T-helper 2 cell treated with Interferon-gamma antibody and Interleukin-4, amounts not matched to agents 5 μg/mL and 100 μg/mL, for 36 hours (primary cell): ENCODE measurements around the gene TNFSF11.

Experiments
- DNase-seq: peaks from one replicate; pipeline ENCODE4 v3.0.0; 2021; ENCODE audit warnings: low spot score
- H3K27ac Mint-ChIP-seq: one replicate; pipeline ENCODE4 v1.8.0; 2021; ENCODE audit warnings: mild to moderate bottlenecking, mixed read lengths
- H3K27me3 Mint-ChIP-seq: one replicate; pipeline ENCODE4 v1.8.0; 2021; ENCODE audit warnings: low read depth, mixed read lengths
- H3K36me3 Mint-ChIP-seq: one replicate; pipeline ENCODE4 v1.8.0; 2021; ENCODE audit warnings: low read depth, mixed read lengths
- H3K4me1 Mint-ChIP-seq: one replicate; pipeline ENCODE4 v1.8.0; 2021; ENCODE audit warnings: low read depth, mixed read lengths
- H3K4me3 Mint-ChIP-seq: one replicate; pipeline ENCODE4 v1.8.0; 2022; ENCODE audit warnings: mild to moderate bottlenecking, moderate library complexity, mixed read lengths
- H3K9me3 Mint-ChIP-seq: one replicate; pipeline ENCODE4 v1.8.0; 2021; ENCODE audit warnings: mixed read lengths

TNFSF11 gene

DNA sequence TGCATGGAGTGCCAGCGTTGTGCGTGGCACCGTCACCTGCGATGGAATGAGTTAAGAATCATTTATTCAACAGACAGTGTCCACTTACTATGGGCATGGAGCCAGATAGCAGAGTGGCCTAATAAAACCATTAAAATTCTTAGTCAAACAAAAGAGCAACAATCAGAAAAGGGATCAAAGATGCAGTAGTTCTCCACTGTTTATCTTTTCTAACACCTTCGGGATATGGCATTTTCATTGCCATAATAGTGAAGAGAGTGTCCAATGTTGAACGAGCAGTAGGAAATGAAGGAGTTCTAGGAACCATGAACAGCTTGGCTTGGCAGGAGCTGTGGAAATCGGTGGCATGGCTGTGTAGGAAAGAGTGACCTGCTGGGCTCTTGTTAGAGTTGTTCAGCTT lies 2.0 kb downstream of the TNFSF11 start:
- peaks cover 15% of the 10 kb centered on the region for H3K27me3 Mint-ChIP-seq
- peak overlapping the region; percentile 85 for H3K4me3 Mint-ChIP-seq
- no peak overlapping the region for H3K27ac Mint-ChIP-seq
- no peak for DNase-seq
- H3K9me3 Mint-ChIP-seq, result peaks cover 14% of the 10 kb centered on the region
- H3K36me3 Mint-ChIP-seq, result peaks cover 1% of the 10 kb centered on the region
- peaks cover 41% of the 10 kb centered on the region for H3K4me1 Mint-ChIP-seq

DNA sequence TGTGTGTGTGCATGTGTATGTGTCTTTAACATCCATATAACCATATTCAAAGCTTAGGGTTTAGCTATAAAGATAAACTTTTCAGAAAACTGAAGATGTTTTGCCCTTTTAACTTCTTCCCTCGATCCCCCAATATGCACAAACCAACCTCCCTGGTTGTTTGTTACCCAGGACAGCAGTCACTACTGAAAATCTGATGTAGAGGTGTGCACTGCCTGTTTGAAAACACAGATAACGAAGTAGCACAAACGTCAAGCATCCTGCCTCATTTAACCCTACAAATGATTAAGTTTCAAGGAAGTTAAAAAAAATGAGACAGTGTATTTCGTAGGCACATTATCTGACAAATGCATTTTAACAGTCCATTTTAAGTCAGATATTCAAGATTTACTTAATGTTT lies 3.6 kb downstream of the TNFSF11 start:
- peak overlapping the region; percentile 71 for H3K27ac Mint-ChIP-seq

DNA sequence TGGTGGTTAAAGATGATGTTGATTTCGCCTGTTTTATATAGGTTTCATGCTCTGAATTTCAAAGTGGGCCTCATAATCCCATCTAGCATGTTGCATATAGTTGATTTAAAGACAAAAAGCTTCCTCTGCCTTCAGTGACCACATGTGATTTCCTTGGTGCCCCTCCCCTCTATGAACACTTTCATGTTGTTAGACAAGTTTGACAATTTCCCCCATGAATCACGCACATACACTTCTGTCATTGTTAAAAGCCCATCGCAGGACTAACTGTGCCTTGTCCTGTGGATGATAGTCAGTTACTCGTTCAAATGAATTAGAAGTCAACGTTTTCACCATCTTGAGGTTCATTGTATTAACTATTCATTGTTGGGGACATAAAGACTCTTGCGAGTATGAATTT lies 6.7 kb downstream of the TNFSF11 start:
- no peak for DNase-seq
- H3K27ac Mint-ChIP-seq, result no peak overlapping the region
- H3K4me1 Mint-ChIP-seq, result peaks cover 27% of the 10 kb centered on the region
- no peaks in the 10 kb centered on the region for H3K9me3 Mint-ChIP-seq
- H3K27me3 Mint-ChIP-seq, result no peaks in the 10 kb centered on the region
- H3K36me3 Mint-ChIP-seq, result peaks cover 3% of the 10 kb centered on the region
- no peak overlapping the region for H3K4me3 Mint-ChIP-seq

More for the DNA sequence above, 3.6 kb downstream of the TNFSF11 start:
- H3K4me1 Mint-ChIP-seq, result peaks cover 41% of the 10 kb centered on the region
- H3K27me3 Mint-ChIP-seq, result peaks cover 12% of the 10 kb centered on the region
- peaks cover 3% of the 10 kb centered on the region for H3K36me3 Mint-ChIP-seq
- peaks cover 4% of the 10 kb centered on the region for H3K9me3 Mint-ChIP-seq
- DNase-seq, result no peak
- H3K4me3 Mint-ChIP-seq, result peak overlapping the region; percentile 66

DNA sequence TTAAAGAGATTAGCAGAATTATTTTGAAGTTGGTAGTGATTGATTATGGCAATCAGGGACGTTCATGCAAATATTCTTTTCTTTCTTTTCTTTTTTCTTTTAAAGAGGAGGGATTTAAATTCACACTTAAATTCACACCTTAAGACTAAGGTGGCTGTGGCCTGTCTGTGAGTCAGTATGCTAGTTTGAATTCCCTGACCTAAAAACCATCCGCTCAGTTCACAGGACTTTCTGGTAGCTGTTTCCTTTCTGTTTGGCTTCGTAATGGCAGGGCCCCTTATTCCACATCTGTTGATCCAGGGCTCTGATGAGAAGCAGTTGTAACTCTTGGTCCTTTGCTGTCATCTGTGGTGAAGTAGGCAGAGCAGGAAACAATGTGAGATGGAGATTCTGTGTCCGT lies 7.5 kb downstream of the TNFSF11 start:
- H3K9me3 Mint-ChIP-seq, result no peaks in the 10 kb centered on the region
- H3K27ac Mint-ChIP-seq, result no peak overlapping the region
- peaks cover 3% of the 10 kb centered on the region for H3K36me3 Mint-ChIP-seq
- no peaks in the 10 kb centered on the region for H3K27me3 Mint-ChIP-seq
- no peak for DNase-seq
- H3K4me1 Mint-ChIP-seq, result peaks cover 20% of the 10 kb centered on the region
- no peak overlapping the region for H3K4me3 Mint-ChIP-seq

DNA sequence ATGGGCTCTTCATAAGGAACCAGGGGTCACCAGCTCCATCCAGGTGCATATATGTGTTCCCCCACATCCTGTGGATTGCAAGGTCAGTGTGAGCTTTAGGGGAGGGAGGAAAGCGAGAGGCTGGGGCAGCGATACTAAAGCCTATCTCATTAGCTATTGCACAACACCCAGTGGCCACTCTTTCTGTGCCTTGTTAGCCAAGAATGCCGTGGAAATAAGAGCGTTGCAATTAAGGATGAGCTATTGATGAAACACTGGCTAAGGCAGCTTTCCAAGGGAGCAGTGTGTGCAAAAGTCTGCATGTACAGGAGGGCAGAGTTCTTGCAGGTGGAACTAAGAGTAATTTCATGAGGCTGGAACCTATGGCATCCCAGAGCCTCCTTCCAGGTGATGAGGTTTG lies 17.6 kb downstream of the TNFSF11 start:
- peaks cover 4% of the 10 kb centered on the region for H3K36me3 Mint-ChIP-seq
- DNase-seq, result no peak
- H3K27ac Mint-ChIP-seq, result no peak overlapping the region
- H3K4me3 Mint-ChIP-seq, result no peak overlapping the region
- H3K27me3 Mint-ChIP-seq, result no peaks in the 10 kb centered on the region
- H3K4me1 Mint-ChIP-seq, result peaks cover 17% of the 10 kb centered on the region
- no peaks in the 10 kb centered on the region for H3K9me3 Mint-ChIP-seq

DNA sequence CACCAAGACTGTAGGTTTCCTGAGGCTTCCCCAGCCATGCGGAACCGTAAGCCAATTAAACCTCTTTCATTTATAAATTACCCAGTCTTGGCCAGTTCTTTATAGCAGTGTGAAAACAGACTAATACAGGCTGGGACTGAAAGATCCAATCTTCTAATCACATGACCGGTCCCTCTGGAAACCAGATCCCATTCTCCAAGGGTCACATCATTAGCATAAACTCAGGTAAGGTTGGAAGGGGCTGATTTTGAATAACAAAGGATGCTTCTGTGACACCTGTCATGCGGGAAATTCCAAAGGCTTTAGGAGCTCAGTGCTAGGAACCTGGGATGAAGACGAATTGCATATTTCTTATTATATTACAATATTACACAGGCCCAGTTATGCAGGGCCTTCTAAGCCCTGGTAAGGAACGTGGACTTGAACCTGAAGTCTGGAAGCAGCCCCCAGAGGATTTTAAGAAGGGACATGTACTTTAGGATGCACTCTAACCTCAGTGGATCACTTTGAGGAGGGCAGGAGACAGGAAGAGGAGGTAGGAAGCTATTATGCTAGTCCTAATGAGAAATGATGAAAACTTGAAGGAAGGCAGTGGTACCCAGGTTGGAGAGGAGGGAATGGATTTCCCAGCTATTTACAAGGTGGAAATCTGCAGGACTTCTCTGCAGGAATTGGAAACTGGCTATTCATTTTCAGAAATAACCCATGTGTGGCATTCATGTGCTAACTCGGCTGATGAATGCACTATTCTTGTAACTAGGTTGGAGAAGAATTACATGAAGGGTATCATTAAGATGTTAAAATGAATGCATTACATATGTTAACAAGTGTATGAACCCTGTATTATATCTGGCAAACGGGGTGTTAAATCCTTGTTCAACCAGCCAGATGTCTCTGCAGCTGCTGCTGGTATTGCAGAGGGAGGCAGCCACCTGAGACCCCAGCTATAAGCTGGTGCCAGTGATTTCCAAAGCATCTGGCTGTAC lies 19.3 kb downstream of the TNFSF11 start:
- Mint-ChIP-seq H3K4me3 (no peak overlapping the region), H3K9me3 (no peaks in the 10 kb centered on the region), H3K4me1 (peaks cover 10% of the 10 kb centered on the region), H3K27me3 (no peaks in the 10 kb centered on the region), H3K27ac (no peak overlapping the region), H3K36me3 (peaks cover 4% of the 10 kb centered on the region)
- DNase-seq, result no peak

DNA sequence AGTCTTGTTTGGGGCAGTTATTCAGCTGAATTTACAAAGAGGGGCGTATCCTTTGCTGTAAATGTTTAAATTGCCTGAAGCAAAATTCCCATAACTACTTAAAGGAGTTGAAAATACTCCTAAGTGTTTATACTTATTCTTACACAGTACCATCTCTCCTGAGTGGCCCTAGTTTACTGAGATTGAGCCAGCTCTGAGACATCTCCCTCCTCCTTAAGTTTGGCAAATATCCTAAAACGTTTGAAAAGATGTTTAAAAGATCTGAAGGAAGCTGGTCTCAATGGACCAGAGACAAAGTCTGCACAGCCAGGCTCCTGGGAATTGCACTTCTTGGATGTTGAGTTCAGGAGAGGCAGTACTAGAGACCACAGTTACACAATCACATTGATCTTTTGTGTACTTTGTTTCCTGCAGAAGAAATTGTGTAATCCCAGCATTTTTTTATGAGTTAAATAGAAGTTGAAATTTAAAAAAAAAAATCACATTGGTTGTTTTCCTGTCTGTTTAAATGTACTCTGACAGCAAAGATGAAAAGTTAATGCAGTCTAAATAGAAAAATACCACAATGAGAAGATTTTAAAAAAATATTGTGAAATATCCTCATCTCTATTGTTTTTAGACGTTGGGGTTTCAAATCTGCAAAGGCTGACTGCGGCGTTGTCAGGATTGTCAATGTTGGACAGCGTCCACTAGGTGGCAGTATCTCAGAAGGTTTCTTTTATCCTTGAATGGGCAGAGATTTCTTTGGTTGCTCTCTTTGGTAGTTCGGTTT lies 20.7 kb downstream of the TNFSF11 start:
- no peaks in the 10 kb centered on the region for H3K27me3 Mint-ChIP-seq
- no peak overlapping the region for H3K27ac Mint-ChIP-seq
- H3K36me3 Mint-ChIP-seq, result peaks cover under 1% of the 10 kb centered on the region
- no peaks in the 10 kb centered on the region for H3K9me3 Mint-ChIP-seq
- H3K4me1 Mint-ChIP-seq, result peaks cover 10% of the 10 kb centered on the region
- peak; percentile 21 for DNase-seq
- H3K4me3 Mint-ChIP-seq, result no peak overlapping the region

DNA sequence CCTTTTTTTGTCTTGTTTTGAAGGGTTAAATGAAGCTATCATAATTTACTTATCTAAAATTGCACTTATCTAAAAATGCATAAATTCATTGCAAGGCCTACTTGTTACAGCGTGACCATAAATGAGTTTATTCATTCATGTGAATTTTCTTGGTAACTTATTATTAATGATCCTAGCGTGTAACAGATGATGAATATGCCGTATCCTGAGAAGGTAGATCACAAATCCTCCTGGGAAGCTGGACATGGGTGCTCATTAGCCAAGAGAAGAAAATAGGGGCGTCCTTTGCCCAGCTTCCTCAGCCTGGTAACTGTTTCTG lies 21.3 kb downstream of the TNFSF11 start:
- H3K4me3 Mint-ChIP-seq, result no peak overlapping the region

DNA sequence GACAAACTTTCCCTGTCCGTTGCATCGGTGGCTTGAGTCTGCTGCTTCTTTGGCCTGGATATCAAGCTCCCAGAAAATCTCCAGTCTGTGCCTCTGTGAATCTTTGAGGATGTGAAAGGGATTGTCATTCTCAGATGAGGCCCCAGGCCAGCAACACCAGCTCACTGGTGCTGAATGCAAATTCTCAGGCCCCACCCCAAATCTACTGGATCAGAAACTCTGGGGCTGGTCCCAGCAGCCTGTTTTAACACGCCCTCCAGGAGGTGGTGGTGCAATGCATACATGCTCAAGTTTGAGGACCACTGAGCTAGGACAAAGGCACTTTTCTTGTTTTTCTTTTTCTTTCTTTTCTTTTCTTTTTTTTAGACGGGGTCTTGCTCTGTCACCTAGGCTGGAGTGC lies 23.6 kb downstream of the TNFSF11 start:
- H3K4me3 Mint-ChIP-seq, result no peak overlapping the region
- H3K4me1 Mint-ChIP-seq, result peaks cover 14% of the 10 kb centered on the region
- H3K36me3 Mint-ChIP-seq, result no peaks in the 10 kb centered on the region
- no peaks in the 10 kb centered on the region for H3K9me3 Mint-ChIP-seq
- DNase-seq, result no peak
- H3K27me3 Mint-ChIP-seq, result no peaks in the 10 kb centered on the region
- H3K27ac Mint-ChIP-seq, result no peak overlapping the region

More for the DNA sequence above, 21.3 kb downstream of the TNFSF11 start:
- no peaks in the 10 kb centered on the region for H3K27me3 Mint-ChIP-seq
- no peaks in the 10 kb centered on the region for H3K36me3 Mint-ChIP-seq
- no peak for DNase-seq
- H3K9me3 Mint-ChIP-seq, result no peaks in the 10 kb centered on the region
- no peak overlapping the region for H3K27ac Mint-ChIP-seq
- H3K4me1 Mint-ChIP-seq, result peaks cover 10% of the 10 kb centered on the region

DNA sequence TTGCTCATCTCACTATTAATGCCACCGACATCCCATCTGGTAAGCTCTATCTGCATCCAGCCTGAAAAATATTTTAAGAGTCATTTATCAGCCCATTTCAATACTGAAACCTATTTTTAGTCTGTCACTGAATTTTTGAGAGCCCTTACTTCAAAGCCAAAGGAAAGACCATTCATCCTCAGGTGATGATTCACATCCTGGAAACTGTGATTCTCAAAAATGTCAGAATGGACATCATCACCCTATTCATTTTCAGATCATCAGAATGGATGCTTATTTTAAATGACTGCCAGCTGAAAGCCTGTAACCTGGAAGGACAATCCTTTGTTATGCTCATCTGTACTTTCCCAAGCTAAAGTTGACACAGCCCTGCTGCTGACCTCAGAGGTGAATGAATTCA lies 27.0 kb downstream of the TNFSF11 start:
- Mint-ChIP-seq H3K27me3 (no peaks in the 10 kb centered on the region), H3K4me3 (no peak overlapping the region), H3K36me3 (no peaks in the 10 kb centered on the region), H3K27ac (peak overlapping the region; percentile 49), H3K4me1 (peaks cover 11% of the 10 kb centered on the region), H3K9me3 (no peaks in the 10 kb centered on the region)
- no peak for DNase-seq

DNA sequence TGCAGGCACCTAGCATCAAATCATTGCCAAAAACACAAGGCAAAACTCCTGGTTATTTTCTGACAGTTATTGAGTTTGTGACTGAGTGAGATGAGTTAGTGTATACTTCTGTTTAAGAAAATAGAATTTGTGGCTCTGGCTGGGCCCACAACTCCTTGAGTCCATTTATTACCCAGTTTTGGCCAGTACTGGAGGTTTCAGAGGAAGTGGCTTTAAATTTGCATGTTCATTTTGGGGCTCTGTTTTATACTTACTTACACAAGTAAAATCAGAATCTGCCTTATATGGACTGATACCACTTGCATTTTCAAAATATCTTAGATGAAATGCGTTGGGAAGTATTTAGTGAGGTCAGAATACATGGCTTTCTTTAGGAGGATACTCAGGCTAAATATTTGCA lies 29.0 kb downstream of the TNFSF11 start:
- Mint-ChIP-seq H3K27ac (no peak overlapping the region), H3K4me3 (no peak overlapping the region), H3K9me3 (no peaks in the 10 kb centered on the region), H3K36me3 (no peaks in the 10 kb centered on the region), H3K27me3 (peaks cover 2% of the 10 kb centered on the region), H3K4me1 (peaks cover 11% of the 10 kb centered on the region)
- no peak for DNase-seq

DNA sequence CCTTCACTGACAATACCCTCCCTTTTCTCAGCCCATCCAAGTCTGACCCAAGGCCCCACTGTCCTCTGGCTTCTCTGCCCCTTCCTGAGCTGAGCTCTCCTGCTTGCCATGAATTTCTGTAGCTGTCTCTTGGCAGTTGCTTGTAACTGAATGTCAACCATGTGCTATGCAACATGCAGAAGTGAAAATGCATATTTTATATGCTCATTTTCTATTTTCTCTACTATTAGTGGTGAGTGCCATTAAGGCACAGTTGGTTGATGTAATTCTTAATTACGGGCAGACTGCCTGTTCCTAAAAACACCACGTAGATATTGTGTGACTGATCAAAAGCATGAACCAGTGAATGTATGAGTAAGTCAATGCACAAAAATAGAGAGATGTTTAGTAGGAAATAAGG lies 29.6 kb downstream of the TNFSF11 start:
- DNase-seq, result no peak
- H3K4me1 Mint-ChIP-seq, result peaks cover 11% of the 10 kb centered on the region
- H3K4me3 Mint-ChIP-seq, result no peak overlapping the region
- no peaks in the 10 kb centered on the region for H3K36me3 Mint-ChIP-seq
- H3K9me3 Mint-ChIP-seq, result no peaks in the 10 kb centered on the region
- no peak overlapping the region for H3K27ac Mint-ChIP-seq
- peaks cover 2% of the 10 kb centered on the region for H3K27me3 Mint-ChIP-seq

DNA sequence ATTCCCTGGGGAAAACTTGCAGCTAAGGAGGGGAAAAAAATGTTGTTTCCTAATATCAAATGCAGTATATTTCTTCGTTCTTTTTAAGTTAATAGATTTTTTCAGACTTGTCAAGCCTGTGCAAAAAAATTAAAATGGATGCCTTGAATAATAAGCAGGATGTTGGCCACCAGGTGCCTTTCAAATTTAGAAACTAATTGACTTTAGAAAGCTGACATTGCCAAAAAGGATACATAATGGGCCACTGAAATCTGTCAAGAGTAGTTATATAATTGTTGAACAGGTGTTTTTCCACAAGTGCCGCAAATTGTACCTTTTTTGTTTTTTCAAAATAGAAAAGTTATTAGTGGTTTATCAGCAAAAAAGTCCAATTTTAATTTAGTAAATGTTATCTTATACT lies 33.6 kb downstream of the TNFSF11 start:
- H3K27me3 Mint-ChIP-seq, result peaks cover 2% of the 10 kb centered on the region
- H3K9me3 Mint-ChIP-seq, result no peaks in the 10 kb centered on the region
- no peak for DNase-seq
- H3K4me3 Mint-ChIP-seq, result no peak overlapping the region
- no peaks in the 10 kb centered on the region for H3K36me3 Mint-ChIP-seq
- H3K4me1 Mint-ChIP-seq, result peaks cover 5% of the 10 kb centered on the region
- no peak overlapping the region for H3K27ac Mint-ChIP-seq

DNA sequence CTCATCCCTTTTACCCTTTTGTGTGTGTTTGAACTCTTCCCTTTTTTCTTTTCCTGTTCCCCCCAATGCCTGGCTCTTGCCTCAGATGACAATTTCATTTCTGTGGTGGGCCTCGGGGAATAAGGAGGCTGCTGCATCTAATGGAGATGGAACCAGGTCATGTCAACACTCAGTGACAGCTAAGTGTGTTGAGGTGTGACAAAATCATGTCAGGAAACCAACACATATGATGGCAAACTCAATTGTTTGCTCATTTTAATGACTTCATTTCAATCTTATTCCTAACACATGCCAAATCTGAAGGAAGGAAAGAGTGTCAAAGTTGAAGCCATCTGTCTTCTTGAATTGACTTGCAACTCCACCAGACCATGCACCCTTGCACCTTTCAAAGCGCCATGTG lies 36.7 kb downstream of the TNFSF11 start:
- no peak for DNase-seq
- H3K36me3 Mint-ChIP-seq, result no peaks in the 10 kb centered on the region
- peaks cover 2% of the 10 kb centered on the region for H3K27me3 Mint-ChIP-seq
- no peaks in the 10 kb centered on the region for H3K4me1 Mint-ChIP-seq
- H3K27ac Mint-ChIP-seq, result no peak overlapping the region
- no peak overlapping the region for H3K4me3 Mint-ChIP-seq
- H3K9me3 Mint-ChIP-seq, result no peaks in the 10 kb centered on the region
